Prostate gland (tissue), 2 donors: Measurements from ENCODE around the gene TTLL12. TPM values are rescaled to one million over a fixed set of nuclear protein-coding genes. Genes with fewer than 3 reads are reported as not detected.

ENCODE experiments used
- DNase-seq: peaks from one replicate; pipeline ENCODE4 v3.0.0-alpha.2; 2019; ENCODE audit warnings: low spot score
- H3K27ac ChIP-seq, 2 donors: fragments of 200-600 bp; sonication (generic); 2 replicates each; pipeline ENCODE4 v1.5.1; 2017 to 2019
- H3K27me3 ChIP-seq: fragments of 200-600 bp; sonication (generic); replicated peaks from 2 replicates; pipeline ENCODE4 v1.5.1; 2019; ENCODE audit not compliant: insufficient read depth
- H3K36me3 ChIP-seq, 2 donors: fragments of 200-600 bp; sonication (generic); 1 replicate in 1 of 2; 2 replicates in 1 of 2; pipeline versions ENCODE4 v1.5.1 to v1.8.1; 2017 to 2019
- H3K4me1 ChIP-seq: fragments of 200-600 bp; sonication (generic); replicated peaks from 2 replicates; pipeline ENCODE4 v1.5.1; 2019
- H3K4me3 ChIP-seq, 2 donors: fragments of 200-600 bp; sonication (generic); 2 replicates each; pipeline ENCODE4 v1.5.1; 2017 to 2019
- H3K9me3 ChIP-seq: fragments of 200-600 bp; sonication (generic); 2 replicates; pipeline ENCODE4 v1.5.1; 2017
- POLR2A ChIP-seq: fragments of 450-650 bp; IDR thresholded peaks from one replicate; pipeline ENCODE4 v1.6.1; 2016; ENCODE audit warnings: antibody characterized with exemption, mild to moderate bottlenecking
- POLR2AphosphoS5 ChIP-seq: sonication (generic); formaldehyde crosslinking; IDR thresholded peaks from one replicate; pipeline ENCODE4 v1.6.1; 2017; ENCODE audit warnings: antibody characterized with exemption
- WGBS: methylation state at CpG from one replicate; pipeline ENCODE4 v1.1.5; 2018; 5-methylcytosine and 5-hydroxymethylcytosine counted together
- intact Hi-C: fragments of 100-400 bp; cut with DNase I; formaldehyde crosslinking; loops from one replicate; pipeline ENCODE4 v1.14.2; 2022
- total RNA-seq, 2 donors: library from RNA; depleted of rRNA; stranded (reverse); fragments of >200 nt; gene quantifications; one replicate each; pipeline ENCODE4 v1.1.0, GENCODE V29; 2016
- TF ChIP-seq, protein P1 (sequence below), 4 experiments: fragments of 200-600 bp in 2 of 4; fragments of 450-650 bp in 2 of 4; sonication (generic) in 2 of 4; IDR thresholded peaks; 1 replicate in 3 of 4; 2 replicates in 1 of 4; pipeline ENCODE4 v1.5.1; 2016 to 2019; ENCODE audit warnings: antibody characterized with exemption in 4 of 4, mild to moderate bottlenecking in 2 of 4, moderate library complexity in 2 of 4

The TTLL12 gene
- total RNA-seq, 2 donors from 2014 or later, result 62.5 to 118 TPM

GRCh38 chr22:43181321-43182076, 5.4 kb downstream of the TTLL12 start:
- intact Hi-C loops, result no loop called here
- Histone ChIP-seq H3K4me3 (no peak overlapping the region), H3K27ac (no peak overlapping the region), H3K27me3 (no peaks in the 10 kb centered on the region), H3K9me3 (no peaks in the 10 kb centered on the region), H3K4me1 (peaks cover 3% of the 10 kb centered on the region), H3K36me3 (peaks cover 0 to 11% of the 10 kb centered on the region in 2 donors)
- no peak for DNase-seq
- WGBS, result 91% methylated on average over 13 of the region's 13 CpGs
- TF ChIP-seq POLR2AphosphoS5 (no peak), POLR2A (no peak)
- TF ChIP-seq, protein P1, sequence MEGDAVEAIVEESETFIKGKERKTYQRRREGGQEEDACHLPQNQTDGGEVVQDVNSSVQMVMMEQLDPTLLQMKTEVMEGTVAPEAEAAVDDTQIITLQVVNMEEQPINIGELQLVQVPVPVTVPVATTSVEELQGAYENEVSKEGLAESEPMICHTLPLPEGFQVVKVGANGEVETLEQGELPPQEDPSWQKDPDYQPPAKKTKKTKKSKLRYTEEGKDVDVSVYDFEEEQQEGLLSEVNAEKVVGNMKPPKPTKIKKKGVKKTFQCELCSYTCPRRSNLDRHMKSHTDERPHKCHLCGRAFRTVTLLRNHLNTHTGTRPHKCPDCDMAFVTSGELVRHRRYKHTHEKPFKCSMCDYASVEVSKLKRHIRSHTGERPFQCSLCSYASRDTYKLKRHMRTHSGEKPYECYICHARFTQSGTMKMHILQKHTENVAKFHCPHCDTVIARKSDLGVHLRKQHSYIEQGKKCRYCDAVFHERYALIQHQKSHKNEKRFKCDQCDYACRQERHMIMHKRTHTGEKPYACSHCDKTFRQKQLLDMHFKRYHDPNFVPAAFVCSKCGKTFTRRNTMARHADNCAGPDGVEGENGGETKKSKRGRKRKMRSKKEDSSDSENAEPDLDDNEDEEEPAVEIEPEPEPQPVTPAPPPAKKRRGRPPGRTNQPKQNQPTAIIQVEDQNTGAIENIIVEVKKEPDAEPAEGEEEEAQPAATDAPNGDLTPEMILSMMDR (IDR thresholded peaks at IDR 0.05), result no peak

GRCh38 chr22:43180670-43181069, 6.3 kb downstream of the TTLL12 start:
- Histone ChIP-seq H3K9me3 (no peaks in the 10 kb centered on the region), H3K36me3 (peaks cover 0 to 11% of the 10 kb centered on the region in 2 donors), H3K4me1 (peaks cover 3% of the 10 kb centered on the region), H3K4me3 (no peak overlapping the region), H3K27me3 (no peaks in the 10 kb centered on the region), H3K27ac (no peak overlapping the region)
- DNase-seq, result no peak
- TF ChIP-seq POLR2A (no peak), POLR2AphosphoS5 (no peak)
- TF ChIP-seq, protein P1 (IDR thresholded peaks at IDR 0.05), result no peak
- 90% methylated on average over 10 of the region's 15 CpGs for WGBS
- intact Hi-C loops, result no loop called here

GRCh38 chr22:43179911-43180195, 7.1 kb downstream of the TTLL12 start:
- Histone ChIP-seq H3K9me3 (no peaks in the 10 kb centered on the region), H3K36me3 (peaks cover 0 to 11% of the 10 kb centered on the region in 2 donors), H3K4me1 (peaks cover 3% of the 10 kb centered on the region), H3K27ac (no peak overlapping the region), H3K4me3 (no peak overlapping the region), H3K27me3 (no peaks in the 10 kb centered on the region)
- no peak for TF ChIP-seq POLR2AphosphoS5
- TF ChIP-seq POLR2A, result no peak
- intact Hi-C loops, result no loop called here
- DNase-seq, result no peak
- 98% methylated on average over 15 of the region's 15 CpGs for WGBS

- intact Hi-C loops, result no loop called here
- H3K27me3 ChIP-seq, result no peaks in the 10 kb centered on the region
- H3K4me1 ChIP-seq, result peaks cover 2% of the 10 kb centered on the region
- TF ChIP-seq, protein P1 (IDR thresholded peaks at IDR 0.05), result no peak
- TF ChIP-seq POLR2AphosphoS5, result no peak
- TF ChIP-seq POLR2A, result no peak
- H3K9me3 ChIP-seq, result no peaks in the 10 kb centered on the region
- H3K27ac ChIP-seq, result no peak overlapping the region
- WGBS, result 97% methylated on average over 25 of the region's 25 CpGs
- peaks cover 0 to 11% of the 10 kb centered on the region in 2 donors for H3K36me3 ChIP-seq
- DNase-seq, result no peak
- H3K4me3 ChIP-seq, result no peak overlapping the region
Observed at GRCh38 chr22:43179146-43179910, 7.6 kb downstream of the TTLL12 start.

DNA sequence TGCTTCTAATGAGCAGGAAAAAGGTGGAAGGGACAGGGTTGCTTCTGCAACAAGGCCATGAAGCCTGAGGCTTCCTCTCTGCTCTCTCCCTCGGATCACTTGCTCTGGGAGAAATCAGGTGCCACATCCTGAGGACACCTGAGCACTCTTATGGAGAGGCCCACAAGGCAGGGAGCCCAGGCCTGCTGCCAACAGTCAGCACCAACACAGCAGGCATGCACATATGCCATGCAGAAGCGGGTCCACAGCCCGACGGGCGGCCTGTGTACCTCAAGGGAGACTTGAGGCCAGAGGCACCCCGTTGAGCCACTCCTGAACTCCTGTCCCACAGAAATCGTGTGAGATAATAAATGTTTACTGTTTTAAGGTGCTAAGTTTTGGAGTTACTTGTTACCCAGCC, 9.5 kb downstream of the TTLL12 start:
- intact Hi-C loops, result no loop called here
- TF ChIP-seq POLR2A (no peak), POLR2AphosphoS5 (no peak)
- TF ChIP-seq, protein P1 (IDR thresholded peaks at IDR 0.05), result no peak
- no peak for DNase-seq
- Histone ChIP-seq H3K9me3 (no peaks in the 10 kb centered on the region), H3K27ac (no peak overlapping the region), H3K27me3 (no peaks in the 10 kb centered on the region), H3K36me3 (peaks cover 9 to 11% of the 10 kb centered on the region in 2 donors), H3K4me1 (no peaks in the 10 kb centered on the region), H3K4me3 (no peak overlapping the region)
- 87% methylated on average over 7 of the region's 7 CpGs for WGBS
